Pulmonary artery endothelial cell (primary cell): ENCODE results near the gene NEU1. TPM values are rescaled to one million over a fixed set of nuclear protein-coding genes. Genes with fewer than 3 reads are reported as not detected.
"Not testable (repeated sequence)": the region's sequence is repeated elsewhere in the genome, so short reads cannot be mapped to it uniquely, and the experiment has no call there.

ENCODE experiments used
- DNase-seq: peaks from one replicate; pipeline ENCODE4 v3.0.0-alpha.2; 2011; ENCODE audit warnings: low read depth, low spot score
- total RNA-seq: library from RNA; depleted of rRNA; stranded (reverse); fragments of >200 nt; gene quantifications from 2 replicates; pipeline ENCODE4 v1.2.3, GENCODE V29; 2014

Gene NEU1
- 54.3 and 71.7 TPM in 2 replicates for total RNA-seq

- peak; percentile 100 for DNase-seq
Measured at GRCh38 chr6:31862344-31863235, at the start of gene NEU1. TSS of gene NEU1 (minus strand) at chr6:31862821. CDS start at chr6:31862776, 45 bp downstream.

GRCh38 chr6:31911826-31912585, 49.4 kb upstream of the NEU1 start:
- DNase-seq: no peak

- not testable (repeated sequence) for DNase-seq
Measured at GRCh38 chr6:31909298-31909697, 46.7 kb upstream of the NEU1 start.

GRCh38 chr6:31908791-31909190, 46.2 kb upstream of the NEU1 start:
- no peak for DNase-seq

- DNase-seq: not testable (repeated sequence)
Measured at GRCh38 chr6:31908255-31908654, 45.6 kb upstream of the NEU1 start.

GRCh38 chr6:31907158-31907813, 44.7 kb upstream of the NEU1 start:
- DNase-seq: no peak

- DNase-seq: not testable (repeated sequence)
Measured at GRCh38 chr6:31906727-31907126, 44.1 kb upstream of the NEU1 start.

- no peak for DNase-seq
Measured at GRCh38 chr6:31906122-31906521, 43.5 kb upstream of the NEU1 start.

- DNase-seq: no peak
Measured at GRCh38 chr6:31905041-31905440, 42.4 kb upstream of the NEU1 start.

GRCh38 chr6:31903957-31904356, 41.3 kb upstream of the NEU1 start:
- DNase-seq: no peak

- DNase-seq: peak; percentile 84
Measured at GRCh38 chr6:31901953-31902643, 39.5 kb upstream of the NEU1 start, which contains the start of gene ZBTB12. TSS of gene ZBTB12 (minus strand) at chr6:31902086. CDS start at chr6:31901305, 781 bp downstream.

- DNase-seq: no peak
Measured at GRCh38 chr6:31901415-31901952, 38.9 kb upstream of the NEU1 start.

GRCh38 chr6:31900917-31901414, 38.3 kb upstream of the NEU1 start:
- no peak for DNase-seq

- DNase-seq: no peak
Measured at GRCh38 chr6:31899882-31900722, 37.5 kb upstream of the NEU1 start.

- no peak for DNase-seq
Measured at GRCh38 chr6:31899215-31899614, 36.6 kb upstream of the NEU1 start.

- no peak for DNase-seq
Measured at GRCh38 chr6:31898383-31899011, 35.9 kb upstream of the NEU1 start.

- no peak for DNase-seq
Measured at GRCh38 chr6:31897612-31898382, 35.2 kb upstream of the NEU1 start, which contains the start of gene EHMT2. TSS of gene EHMT2 (minus strand) at chr6:31897698. CDS start at chr6:31897677, 21 bp downstream.

GRCh38 chr6:31896856-31897611, 34.4 kb upstream of the NEU1 start:
- DNase-seq: no peak
